Activated CD8-positive, alpha-beta T cell treated with anti-CD3 and anti-CD28 coated beads for 36 hours (primary cell): Measurements from ENCODE around the gene COL25A1. TPM values are rescaled to one million over a fixed set of nuclear protein-coding genes. Genes with fewer than 3 reads are reported as not detected.
A peak's percentile ranks its signal among the peaks of the same experiment; 100 is the strongest.

Source experiments
- ATAC-seq: fragments of 200-7000 bp; cut with Tn5 transposase; one replicate; pipeline ENCODE4 v1.10.0; 2021; ENCODE audit warnings: mild to moderate bottlenecking, moderate library complexity
- CTCF ChIA-PET: fragments of 350-600 bp; sonication (Branson Sonifier 250); formaldehyde crosslinking; loops from one replicate; lab custom pipeline; 2021; ENCODE audit warnings: antibody characterized with exemption; lab: Charles Lee
- POLR2A ChIA-PET: fragments of 350-600 bp; sonication (Branson Sonifier 250); formaldehyde crosslinking; loops from one replicate; lab custom pipeline; 2021; ENCODE audit warnings: antibody characterized with exemption; lab: Charles Lee
- DNase-seq: peaks from one replicate; pipeline ENCODE4 v3.0.0-alpha.2; 2020
- H3K27ac Mint-ChIP-seq: one replicate; pipeline ENCODE4 v1.8.0; 2021; ENCODE audit warnings: mild to moderate bottlenecking, mixed read lengths
- H3K27me3 Mint-ChIP-seq: one replicate; pipeline ENCODE4 v1.8.0; 2021; ENCODE audit warnings: mixed read lengths
- H3K36me3 Mint-ChIP-seq: one replicate; pipeline ENCODE4 v1.8.0; 2021; ENCODE audit warnings: low read depth, mixed read lengths
- H3K4me1 Mint-ChIP-seq: one replicate; pipeline ENCODE4 v1.8.0; 2021; ENCODE audit warnings: low read depth, mixed read lengths
- H3K4me3 Mint-ChIP-seq: one replicate; pipeline ENCODE4 v1.8.0; 2021; ENCODE audit warnings: mild to moderate bottlenecking, moderate library complexity, mixed read lengths
- H3K9me3 Mint-ChIP-seq: one replicate; pipeline ENCODE4 v1.8.0; 2021; ENCODE audit warnings: mixed read lengths
- intact Hi-C: fragments of 100-400 bp; cut with micrococcal nuclease; formaldehyde crosslinking; loops from one replicate; pipeline ENCODE4 v1.10.0; 2022
- total RNA-seq, 2 experiments: library from RNA; stranded (reverse); gene quantifications; one replicate each; pipeline ENCODE4 v1.2.3, GENCODE V29; 2021
- TF ChIP-seq, protein P1 (sequence below): fragments of 200-600 bp; IDR thresholded peaks from one replicate; pipeline ENCODE4 v1.8.0; 2022; ENCODE audit warnings: antibody characterized with exemption, mild to moderate bottlenecking

Gene COL25A1
- total RNA-seq, 2 experiments from 2014 or later, result not detected

DNA sequence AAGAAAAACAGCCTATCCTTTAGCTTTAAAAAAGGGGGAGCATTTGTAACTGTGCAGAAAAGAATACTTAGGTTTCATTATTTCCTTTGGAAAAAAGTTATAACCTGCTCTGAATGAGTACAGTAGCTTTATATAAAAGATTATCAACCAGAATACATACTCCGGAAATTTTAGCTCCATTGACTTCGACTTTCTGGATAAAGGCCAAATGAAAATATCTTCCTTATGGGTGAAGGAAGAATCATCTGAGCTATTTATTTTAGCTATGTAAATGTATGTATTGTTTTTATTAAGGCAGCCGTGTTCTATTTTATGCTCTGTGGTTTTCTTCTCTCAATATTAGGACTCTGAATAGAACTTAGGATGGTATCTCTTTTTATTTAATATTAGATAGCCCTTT lies 470.6 kb downstream of the COL25A1 start:
- H3K9me3 Mint-ChIP-seq, result no peaks in the 10 kb centered on the region
- intact Hi-C loops, result loop anchor here (10.0 kb wide), 1 partner anchor 573 kb away; no protein-coding TSS in a partner anchor
- peaks cover 5% of the 10 kb centered on the region for H3K27me3 Mint-ChIP-seq
- H3K4me3 Mint-ChIP-seq, result no peak overlapping the region
- no peak overlapping the region for H3K27ac Mint-ChIP-seq
- H3K36me3 Mint-ChIP-seq, result no peaks in the 10 kb centered on the region
- TF ChIP-seq, protein P1, sequence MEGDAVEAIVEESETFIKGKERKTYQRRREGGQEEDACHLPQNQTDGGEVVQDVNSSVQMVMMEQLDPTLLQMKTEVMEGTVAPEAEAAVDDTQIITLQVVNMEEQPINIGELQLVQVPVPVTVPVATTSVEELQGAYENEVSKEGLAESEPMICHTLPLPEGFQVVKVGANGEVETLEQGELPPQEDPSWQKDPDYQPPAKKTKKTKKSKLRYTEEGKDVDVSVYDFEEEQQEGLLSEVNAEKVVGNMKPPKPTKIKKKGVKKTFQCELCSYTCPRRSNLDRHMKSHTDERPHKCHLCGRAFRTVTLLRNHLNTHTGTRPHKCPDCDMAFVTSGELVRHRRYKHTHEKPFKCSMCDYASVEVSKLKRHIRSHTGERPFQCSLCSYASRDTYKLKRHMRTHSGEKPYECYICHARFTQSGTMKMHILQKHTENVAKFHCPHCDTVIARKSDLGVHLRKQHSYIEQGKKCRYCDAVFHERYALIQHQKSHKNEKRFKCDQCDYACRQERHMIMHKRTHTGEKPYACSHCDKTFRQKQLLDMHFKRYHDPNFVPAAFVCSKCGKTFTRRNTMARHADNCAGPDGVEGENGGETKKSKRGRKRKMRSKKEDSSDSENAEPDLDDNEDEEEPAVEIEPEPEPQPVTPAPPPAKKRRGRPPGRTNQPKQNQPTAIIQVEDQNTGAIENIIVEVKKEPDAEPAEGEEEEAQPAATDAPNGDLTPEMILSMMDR, result no peak
- CTCF ChIA-PET, result no interaction called here
- ATAC-seq, result no peak
- DNase-seq, result no peak
- POLR2A ChIA-PET, result no interaction called here
- H3K4me1 Mint-ChIP-seq, result no peaks in the 10 kb centered on the region

DNA sequence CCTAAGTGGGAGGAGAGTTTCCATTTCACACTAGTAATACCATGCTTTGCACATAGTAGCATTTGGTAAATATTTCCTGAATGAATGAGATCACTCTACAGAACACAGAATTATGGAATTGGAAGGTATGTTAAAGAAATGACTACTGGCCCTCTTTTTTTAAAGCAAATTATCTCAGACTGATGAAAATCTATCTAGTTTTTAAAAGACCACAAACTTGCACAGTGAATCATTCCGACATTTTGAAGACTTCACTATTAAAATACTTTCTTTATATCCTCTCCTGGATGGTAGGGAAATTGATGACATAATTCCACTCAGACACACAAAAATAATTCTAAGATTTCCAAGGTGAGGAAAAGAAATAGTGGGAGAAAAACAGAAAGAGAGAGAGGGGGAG lies 471.2 kb downstream of the COL25A1 start:
- POLR2A ChIA-PET, result no interaction called here
- Mint-ChIP-seq H3K4me3 (no peak overlapping the region), H3K9me3 (no peaks in the 10 kb centered on the region), H3K27ac (no peak overlapping the region), H3K4me1 (no peaks in the 10 kb centered on the region), H3K27me3 (peaks cover 5% of the 10 kb centered on the region), H3K36me3 (no peaks in the 10 kb centered on the region)
- DNase-seq, result no peak
- intact Hi-C loops, result loop anchor here (10.0 kb wide), 1 partner anchor 574 kb away; no protein-coding TSS in a partner anchor
- TF ChIP-seq, protein P1, result no peak
- CTCF ChIA-PET, result no interaction called here
- ATAC-seq, result no peak

DNA sequence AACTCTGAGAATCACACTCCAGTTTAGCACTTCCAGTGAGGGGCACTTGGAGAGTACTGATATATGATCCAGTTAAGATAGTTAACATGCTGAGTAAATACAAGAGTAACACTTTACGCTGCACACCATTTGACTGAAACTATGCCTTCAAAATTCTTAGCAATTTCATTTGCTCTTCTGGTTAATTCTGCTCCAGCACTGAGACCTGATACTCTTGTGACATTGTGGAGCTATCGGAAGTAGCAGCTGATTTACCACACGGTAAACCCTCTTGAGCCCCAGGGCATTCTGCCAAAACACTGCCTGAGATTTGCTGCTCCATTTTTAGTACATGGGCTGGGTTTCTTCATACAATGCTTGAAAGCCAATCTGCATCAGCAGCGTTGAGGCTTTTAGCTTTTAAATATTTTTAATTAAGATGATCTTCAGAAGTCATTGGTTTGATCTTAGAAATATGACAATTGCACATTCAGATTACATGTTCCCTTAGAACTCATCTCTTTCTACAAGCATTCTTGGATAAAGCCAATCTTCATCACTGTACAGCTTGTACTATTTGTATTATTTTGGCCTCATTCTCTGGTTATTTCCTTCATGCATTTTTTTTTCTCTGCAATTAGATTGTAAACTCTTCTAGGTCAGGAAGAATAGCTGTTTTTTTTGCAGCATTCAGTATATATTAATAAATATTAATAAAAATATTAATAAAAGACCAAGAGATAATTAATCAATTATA lies 471.8 kb downstream of the COL25A1 start:
- peak; percentile 49 for ATAC-seq
- Mint-ChIP-seq H3K36me3 (no peaks in the 10 kb centered on the region), H3K27ac (no peak overlapping the region), H3K4me1 (no peaks in the 10 kb centered on the region), H3K4me3 (no peak overlapping the region), H3K9me3 (no peaks in the 10 kb centered on the region), H3K27me3 (peaks cover 5% of the 10 kb centered on the region)
- DNase-seq, result peak; percentile 36
- intact Hi-C loops, result loop anchor here (10.0 kb wide), 1 partner anchor 574 kb away; no protein-coding TSS in a partner anchor
- ChIA-PET CTCF (no interaction called here), POLR2A (no interaction called here)
- TF ChIP-seq, protein P1, result no peak

DNA sequence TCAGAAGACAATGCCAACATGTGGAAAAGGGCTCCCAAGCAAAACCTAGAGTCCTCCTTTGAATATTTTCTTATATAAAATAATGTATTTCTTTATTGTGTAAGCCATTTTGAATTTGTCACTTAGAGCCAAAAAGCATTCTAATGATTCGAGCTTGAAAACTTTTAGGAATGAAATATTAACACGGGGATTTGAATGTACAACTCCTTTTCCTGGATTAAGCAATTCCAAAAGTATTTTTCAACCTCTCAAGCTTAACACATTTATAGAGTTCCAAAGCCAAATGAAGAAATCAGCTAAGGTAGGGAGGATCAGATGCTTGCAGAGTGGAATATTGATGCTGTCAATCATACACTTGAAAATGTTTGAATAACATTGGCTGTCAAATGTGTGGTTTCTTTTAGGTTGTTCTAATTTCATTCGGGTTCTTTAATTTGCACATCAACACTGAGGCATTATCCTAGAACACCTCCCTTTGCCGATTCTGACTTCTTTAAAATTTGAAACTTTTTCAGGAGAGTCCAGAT lies 472.4 kb downstream of the COL25A1 start:
- peaks cover 5% of the 10 kb centered on the region for H3K27me3 Mint-ChIP-seq
- H3K36me3 Mint-ChIP-seq, result no peaks in the 10 kb centered on the region
- H3K4me1 Mint-ChIP-seq, result no peaks in the 10 kb centered on the region
- H3K4me3 Mint-ChIP-seq, result no peak overlapping the region
- no peak overlapping the region for H3K27ac Mint-ChIP-seq
- no peak for ATAC-seq
- ChIA-PET POLR2A (no interaction called here), CTCF (interaction anchor here (0.9 kb wide), 1 partner anchor 277 kb away, joined by 3 read pairs; no protein-coding TSS in a partner anchor)
- TF ChIP-seq, protein P1, result no peak
- intact Hi-C loops, result loop anchor here (10.0 kb wide), 1 partner anchor 575 kb away; no protein-coding TSS in a partner anchor
- no peak for DNase-seq
- no peaks in the 10 kb centered on the region for H3K9me3 Mint-ChIP-seq

DNA sequence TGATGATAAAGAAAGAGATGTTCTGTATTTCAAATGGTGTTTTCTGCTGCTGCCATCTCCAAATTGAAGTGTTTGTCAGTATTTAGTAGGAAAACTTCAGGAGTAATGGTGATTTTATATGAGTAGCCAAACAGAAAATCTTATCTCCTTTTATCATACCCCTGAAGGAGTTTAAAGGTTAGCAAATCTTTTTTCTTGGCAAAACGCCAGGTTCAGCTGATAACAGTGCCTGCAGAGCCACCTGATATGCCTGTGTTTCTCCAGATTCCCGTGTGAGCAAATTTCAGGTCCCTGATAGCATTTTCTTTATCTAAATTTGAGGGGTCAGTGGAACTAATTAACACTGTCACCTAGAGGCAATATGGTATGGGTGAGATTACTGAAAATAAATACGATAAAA lies 473.8 kb downstream of the COL25A1 start:
- no peak overlapping the region for H3K4me3 Mint-ChIP-seq
- H3K9me3 Mint-ChIP-seq, result no peaks in the 10 kb centered on the region
- intact Hi-C loops, result no loop called here
- H3K36me3 Mint-ChIP-seq, result no peaks in the 10 kb centered on the region
- no peak overlapping the region for H3K27ac Mint-ChIP-seq
- H3K4me1 Mint-ChIP-seq, result no peaks in the 10 kb centered on the region
- CTCF ChIA-PET, result no interaction called here
- POLR2A ChIA-PET, result no interaction called here
- ATAC-seq (no peak), DNase-seq (no peak)
- TF ChIP-seq, protein P1, result no peak
- peaks cover 2% of the 10 kb centered on the region for H3K27me3 Mint-ChIP-seq
